ENCODE data around the gene DDX39B. TPM values are rescaled to one million over a fixed set of nuclear protein-coding genes. Genes with fewer than 3 reads are reported as not detected.

DDX39B gene
- total RNA-seq, 4 donors from 2014 or later, result 168 to 258 (median 217) TPM

DNA sequence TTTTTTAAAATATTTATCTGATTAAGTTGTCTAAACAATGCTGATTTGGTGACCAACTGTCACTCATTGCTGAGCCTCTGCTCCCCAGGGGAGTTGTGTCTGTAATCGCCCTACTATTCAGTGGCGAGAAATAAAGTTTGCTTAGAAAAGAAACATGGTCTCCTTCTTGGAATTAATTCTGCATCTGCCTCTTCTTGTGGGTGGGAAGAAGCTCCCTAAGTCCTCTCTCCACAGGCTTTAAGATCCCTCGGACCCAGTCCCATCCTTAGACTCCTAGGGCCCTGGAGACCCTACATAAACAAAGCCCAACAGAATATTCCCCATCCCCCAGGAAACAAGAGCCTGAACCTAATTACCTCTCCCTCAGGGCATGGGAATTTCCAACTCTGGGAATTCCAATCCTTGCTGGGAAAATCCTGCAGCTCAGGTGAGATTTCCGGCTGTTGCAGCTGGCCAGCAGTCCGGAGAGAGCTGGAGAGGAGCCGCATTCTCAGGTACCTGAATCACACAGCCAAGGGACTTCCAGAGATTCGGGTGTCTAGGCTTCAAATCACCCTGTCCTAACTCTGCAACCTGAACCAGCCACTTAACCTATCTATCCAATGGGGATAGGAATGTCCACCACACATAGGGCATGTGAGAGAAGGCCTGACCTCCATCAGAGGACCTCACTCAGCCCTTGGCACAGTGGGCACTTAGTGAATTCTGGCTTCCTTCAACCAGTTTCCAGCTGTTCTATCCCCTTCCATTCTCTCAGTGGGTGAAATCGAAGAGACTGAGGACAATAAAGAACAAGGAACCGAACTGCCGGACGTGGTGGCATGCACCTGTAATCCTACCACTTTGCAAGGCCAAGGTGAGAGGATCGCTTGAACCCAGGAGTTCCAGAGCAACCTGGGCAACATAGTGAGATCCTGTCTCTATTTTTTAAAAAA lies 36.6 kb upstream of the DDX39B start:
- TF ChIP-seq, protein P1, sequence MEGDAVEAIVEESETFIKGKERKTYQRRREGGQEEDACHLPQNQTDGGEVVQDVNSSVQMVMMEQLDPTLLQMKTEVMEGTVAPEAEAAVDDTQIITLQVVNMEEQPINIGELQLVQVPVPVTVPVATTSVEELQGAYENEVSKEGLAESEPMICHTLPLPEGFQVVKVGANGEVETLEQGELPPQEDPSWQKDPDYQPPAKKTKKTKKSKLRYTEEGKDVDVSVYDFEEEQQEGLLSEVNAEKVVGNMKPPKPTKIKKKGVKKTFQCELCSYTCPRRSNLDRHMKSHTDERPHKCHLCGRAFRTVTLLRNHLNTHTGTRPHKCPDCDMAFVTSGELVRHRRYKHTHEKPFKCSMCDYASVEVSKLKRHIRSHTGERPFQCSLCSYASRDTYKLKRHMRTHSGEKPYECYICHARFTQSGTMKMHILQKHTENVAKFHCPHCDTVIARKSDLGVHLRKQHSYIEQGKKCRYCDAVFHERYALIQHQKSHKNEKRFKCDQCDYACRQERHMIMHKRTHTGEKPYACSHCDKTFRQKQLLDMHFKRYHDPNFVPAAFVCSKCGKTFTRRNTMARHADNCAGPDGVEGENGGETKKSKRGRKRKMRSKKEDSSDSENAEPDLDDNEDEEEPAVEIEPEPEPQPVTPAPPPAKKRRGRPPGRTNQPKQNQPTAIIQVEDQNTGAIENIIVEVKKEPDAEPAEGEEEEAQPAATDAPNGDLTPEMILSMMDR (IDR thresholded peaks at IDR 0.05; ENCODE audit: low read depth), result no peak

DNA sequence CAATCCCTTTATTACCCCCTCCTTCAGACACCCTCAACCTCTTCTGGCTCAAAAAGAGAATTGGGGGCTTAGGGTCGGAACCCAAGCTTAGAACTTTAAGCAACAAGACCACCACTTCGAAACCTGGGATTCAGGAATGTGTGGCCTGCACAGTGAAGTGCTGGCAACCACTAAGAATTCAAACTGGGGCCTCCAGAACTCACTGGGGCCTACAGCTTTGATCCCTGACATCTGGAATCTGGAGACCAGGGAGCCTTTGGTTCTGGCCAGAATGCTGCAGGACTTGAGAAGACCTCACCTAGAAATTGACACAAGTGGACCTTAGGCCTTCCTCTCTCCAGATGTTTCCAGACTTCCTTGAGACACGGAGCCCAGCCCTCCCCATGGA lies 35.8 kb upstream of the DDX39B start:
- TF ChIP-seq, protein P1 (IDR thresholded peaks at IDR 0.05; ENCODE audit: low read depth), result no peak

DNA sequence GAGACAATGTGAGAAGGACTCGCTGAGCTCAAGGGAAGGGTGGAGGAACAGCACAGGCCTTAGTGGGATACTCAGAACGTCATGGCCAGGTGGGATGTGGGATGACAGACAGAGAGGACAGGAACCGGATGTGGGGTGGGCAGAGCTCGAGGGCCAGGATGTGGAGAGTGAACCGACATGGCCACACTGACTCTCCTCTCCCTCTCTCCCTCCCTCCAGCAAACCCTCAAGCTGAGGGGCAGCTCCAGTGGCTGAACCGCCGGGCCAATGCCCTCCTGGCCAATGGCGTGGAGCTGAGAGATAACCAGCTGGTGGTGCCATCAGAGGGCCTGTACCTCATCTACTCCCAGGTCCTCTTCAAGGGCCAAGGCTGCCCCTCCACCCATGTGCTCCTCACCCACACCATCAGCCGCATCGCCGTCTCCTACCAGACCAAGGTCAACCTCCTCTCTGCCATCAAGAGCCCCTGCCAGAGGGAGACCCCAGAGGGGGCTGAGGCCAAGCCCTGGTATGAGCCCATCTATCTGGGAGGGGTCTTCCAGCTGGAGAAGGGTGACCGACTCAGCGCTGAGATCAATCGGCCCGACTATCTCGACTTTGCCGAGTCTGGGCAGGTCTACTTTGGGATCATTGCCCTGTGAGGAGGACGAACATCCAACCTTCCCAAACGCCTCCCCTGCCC lies 35.2 kb upstream of the DDX39B start:
- TF ChIP-seq, protein P1 (IDR thresholded peaks at IDR 0.05; ENCODE audit: low read depth), result no peak

GRCh38 chr6:31575952-31576685 lies 34.3 kb upstream of the DDX39B start:
- TF ChIP-seq, protein P1 (IDR thresholded peaks at IDR 0.05; ENCODE audit: low read depth), result no peak

DNA sequence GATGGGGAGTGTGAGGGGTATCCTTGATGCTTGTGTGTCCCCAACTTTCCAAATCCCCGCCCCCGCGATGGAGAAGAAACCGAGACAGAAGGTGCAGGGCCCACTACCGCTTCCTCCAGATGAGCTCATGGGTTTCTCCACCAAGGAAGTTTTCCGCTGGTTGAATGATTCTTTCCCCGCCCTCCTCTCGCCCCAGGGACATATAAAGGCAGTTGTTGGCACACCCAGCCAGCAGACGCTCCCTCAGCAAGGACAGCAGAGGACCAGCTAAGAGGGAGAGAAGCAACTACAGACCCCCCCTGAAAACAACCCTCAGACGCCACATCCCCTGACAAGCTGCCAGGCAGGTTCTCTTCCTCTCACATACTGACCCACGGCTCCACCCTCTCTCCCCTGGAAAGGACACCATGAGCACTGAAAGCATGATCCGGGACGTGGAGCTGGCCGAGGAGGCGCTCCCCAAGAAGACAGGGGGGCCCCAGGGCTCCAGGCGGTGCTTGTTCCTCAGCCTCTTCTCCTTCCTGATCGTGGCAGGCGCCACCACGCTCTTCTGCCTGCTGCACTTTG lies 33.6 kb upstream of the DDX39B start, which contains the start of gene TNF:
Gene TNF (plus strand): TSS at position 231 of the 567 bp plus-strand sequence. CDS start 177 bp downstream, at position 408.
- TF ChIP-seq, protein P1 (IDR thresholded peaks at IDR 0.05; ENCODE audit: low read depth), result no peak

DNA sequence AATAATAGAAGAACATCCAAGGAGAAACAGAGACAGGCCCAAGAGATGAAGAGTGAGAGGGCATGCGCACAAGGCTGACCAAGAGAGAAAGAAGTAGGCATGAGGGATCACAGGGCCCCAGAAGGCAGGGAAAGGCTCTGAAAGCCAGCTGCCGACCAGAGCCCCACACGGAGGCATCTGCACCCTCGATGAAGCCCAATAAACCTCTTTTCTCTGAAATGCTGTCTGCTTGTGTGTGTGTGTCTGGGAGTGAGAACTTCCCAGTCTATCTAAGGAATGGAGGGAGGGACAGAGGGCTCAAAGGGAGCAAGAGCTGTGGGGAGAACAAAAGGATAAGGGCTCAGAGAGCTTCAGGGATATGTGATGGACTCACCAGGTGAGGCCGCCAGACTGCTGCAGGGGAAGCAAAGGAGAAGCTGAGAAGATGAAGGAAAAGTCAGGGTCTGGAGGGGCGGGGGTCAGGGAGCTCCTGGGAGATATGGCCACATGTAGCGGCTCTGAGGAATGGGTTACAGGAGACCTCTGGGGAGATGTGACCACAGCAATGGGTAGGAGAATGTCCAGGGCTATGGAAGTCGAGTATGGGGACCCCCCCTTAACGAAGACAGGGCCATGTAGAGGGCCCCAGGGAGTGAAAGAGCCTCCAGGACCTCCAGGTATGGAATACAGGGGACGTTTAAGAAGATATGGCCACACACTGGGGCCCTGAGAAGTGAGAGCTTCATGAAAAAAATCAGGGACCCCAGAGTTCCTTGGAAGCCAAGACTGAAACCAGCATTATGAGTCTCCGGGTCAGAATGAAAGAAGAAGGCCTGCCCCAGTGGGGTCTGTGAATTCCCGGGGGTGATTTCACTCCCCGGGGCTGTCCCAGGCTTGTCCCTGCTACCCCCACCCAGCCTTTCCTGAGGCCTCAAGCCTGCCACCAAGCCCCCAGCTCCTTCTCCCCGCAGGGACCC lies 32.6 kb upstream of the DDX39B start:
- TF ChIP-seq, protein P1 (IDR thresholded peaks at IDR 0.05; ENCODE audit: low read depth), result no peak

Data from subcutaneous adipose tissue (tissue), 4 donors.